OCI-LY1 (cell line): ENCODE measurements around the gene SAC3D1.

Experiments
- CTCF ChIP-seq: fragments of 200-600 bp; sonication (generic), shearing (Covaris generic); IDR thresholded peaks from 2 replicates; pipeline ENCODE4 v1.5.1; 2017; ENCODE audit warnings: mild to moderate bottlenecking, antibody characterized with exemption, low read length, moderate library complexity, mixed read lengths
- EZH2 ChIP-seq: fragments of 200-600 bp; sonication (generic), shearing (Covaris generic); IDR thresholded peaks from 2 replicates; pipeline ENCODE4 v1.8.0; 2017; ENCODE audit warnings: borderline replicate concordance, mixed run types, mild to moderate bottlenecking, antibody characterized with exemption, low read length, moderate library complexity, mixed read lengths

GRCh38 chr11:65086809-65087208 is 45.8 kb downstream of the SAC3D1 start:
- TF ChIP-seq CTCF (no peak), EZH2 (no peak)
